Midbrain (tissue), 1 donor: Measurements from ENCODE around the gene CDCA4.
"Not testable (repeated sequence)": the region's sequence is repeated elsewhere in the genome, so short reads cannot be mapped to it uniquely, and the experiment has no call there.

Experiments used
- DNase-seq: peaks from one replicate; lab custom pipeline; 2025; lab: John Stamatoyannopoulos, UW

Gene CDCA4

DNA sequence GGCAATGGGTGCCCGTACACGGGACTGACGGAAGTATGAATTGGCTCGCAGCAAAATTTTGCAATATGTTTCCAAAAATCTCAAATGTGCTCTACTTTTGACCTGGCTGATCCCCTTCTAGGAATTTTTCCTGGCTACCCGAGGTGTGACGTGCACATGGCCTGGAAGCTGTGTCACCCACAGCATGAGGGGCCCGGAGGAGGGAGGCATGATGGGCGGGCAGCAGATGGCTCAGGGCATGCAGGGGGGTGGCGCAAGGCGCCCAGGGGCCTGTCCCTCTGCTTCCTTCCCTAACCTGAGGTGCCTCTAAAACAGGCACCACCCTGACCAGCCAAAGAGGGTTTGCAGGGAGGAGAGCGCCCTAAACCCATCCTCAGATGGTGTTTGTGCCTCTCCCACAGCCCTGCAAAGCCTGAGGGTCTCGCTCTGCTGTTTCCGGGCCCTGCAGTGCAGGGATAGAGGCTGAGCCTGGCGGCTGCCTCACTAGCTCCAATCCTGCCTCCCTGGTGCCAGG is 37.7 kb upstream of the CDCA4 start:
- no peak for DNase-seq

DNA sequence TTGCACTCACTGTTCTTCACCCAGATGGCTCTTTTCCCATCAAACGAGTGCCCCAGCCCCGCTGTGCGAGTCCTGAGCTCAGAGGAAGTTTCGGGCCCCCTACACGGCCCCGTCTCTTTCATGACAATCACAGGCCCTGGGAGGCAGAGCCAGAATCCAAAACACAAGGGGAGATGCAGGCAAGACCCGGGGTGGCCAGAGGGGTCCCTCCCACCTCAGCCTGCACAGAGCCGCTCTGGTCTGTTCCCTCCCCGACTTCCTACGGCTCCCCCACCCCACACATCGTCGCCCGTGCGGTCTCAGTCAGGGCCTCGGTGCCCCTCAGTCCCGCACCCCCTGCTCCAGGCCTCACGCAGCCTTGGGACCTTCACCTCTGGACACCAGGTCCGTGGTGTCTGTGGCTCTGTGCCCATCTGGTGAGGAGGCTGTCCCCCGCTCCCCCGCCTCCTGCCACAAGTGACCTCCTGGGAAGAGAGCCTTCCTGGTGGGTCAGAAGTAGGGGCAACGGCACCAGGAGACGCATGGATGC is 35.5 kb upstream of the CDCA4 start:
- no peak for DNase-seq

DNA sequence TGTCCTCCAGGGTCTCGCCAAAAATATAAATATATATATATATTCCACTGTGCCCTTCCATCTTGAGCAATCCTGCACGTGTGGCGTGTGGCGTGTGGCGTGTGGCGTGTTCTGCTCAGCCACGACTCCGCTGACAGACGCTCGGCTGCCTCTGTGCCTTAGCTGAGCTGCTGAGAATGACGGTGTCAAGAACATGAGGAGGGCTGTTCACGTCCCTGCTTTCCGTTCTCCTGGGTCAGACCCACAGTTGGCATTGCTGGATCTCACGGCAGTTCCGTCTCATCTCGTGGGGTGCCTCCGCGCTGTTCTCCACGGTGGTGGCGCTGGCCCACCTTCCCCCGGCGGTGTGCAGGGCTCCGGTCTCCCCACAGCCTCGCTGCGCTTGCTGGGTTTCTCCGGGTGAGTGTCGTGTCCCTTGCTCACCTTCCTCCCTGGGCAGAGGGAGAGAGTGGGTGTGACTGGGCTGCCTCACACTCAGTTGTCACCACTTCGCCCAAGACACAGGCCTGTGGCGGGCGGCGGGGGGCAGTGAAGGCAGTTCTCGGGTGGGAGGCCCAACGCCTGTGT is 34.9 kb upstream of the CDCA4 start:
- no peak for DNase-seq

DNA sequence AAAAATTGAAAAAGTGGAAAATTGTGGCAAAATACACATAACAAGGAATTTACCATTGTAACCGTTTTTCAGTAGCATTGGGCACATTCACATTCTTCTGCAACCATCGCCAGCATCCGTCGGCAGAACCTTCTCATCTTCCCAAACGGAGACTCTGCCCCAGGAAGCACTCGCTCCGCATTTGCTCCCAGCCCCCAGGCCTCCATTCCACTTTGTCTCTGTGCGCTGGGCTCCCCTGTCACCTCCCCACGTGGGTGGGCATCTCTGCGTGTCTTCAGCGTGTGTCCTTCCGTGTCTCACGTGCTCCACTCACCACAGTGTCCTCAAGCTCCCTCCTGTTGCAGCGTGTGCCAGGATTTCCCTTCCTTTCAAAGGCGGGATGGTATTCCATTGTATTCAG is 34.5 kb upstream of the CDCA4 start:
- no peak for DNase-seq

DNA sequence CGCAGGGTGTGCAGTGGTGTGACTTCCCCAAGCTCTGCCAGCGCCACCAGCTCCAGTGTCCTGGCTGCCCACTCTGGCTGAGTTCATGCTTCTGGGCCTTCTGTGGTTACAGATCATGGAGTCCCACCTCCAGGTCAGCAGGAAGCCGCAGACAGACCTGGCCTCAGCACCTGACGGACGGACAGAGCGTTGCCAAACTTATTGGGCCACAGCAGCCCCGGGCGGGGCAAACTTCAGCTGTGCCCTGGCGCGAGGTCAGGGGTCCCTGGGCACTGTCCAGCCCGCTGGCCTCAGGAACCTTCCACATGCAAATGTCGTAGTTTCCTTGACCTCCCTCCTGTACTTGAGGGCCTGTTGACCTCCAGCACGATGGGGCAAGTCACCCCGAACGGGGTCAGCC is 33.1 kb upstream of the CDCA4 start:
- no peak for DNase-seq

DNA sequence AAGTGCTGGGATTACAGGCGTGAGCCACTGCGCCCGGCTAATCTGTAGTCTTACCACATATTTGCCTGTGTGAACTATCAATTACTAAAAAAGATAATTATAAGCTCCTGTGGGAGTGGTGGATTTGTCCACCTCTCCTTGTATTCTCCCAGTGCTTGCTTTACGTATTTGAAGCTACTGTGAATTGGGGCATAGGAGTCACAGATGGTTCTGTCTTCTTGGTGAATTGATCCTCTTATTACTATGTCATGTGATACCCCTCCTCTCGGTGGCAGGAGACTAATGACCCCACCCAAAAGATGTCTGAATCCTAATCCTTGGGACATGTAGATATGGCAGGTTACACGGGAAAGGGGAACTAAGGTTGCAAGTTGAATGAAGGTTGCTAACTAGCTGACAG is 32.5 kb upstream of the CDCA4 start:
- no peak for DNase-seq

DNA sequence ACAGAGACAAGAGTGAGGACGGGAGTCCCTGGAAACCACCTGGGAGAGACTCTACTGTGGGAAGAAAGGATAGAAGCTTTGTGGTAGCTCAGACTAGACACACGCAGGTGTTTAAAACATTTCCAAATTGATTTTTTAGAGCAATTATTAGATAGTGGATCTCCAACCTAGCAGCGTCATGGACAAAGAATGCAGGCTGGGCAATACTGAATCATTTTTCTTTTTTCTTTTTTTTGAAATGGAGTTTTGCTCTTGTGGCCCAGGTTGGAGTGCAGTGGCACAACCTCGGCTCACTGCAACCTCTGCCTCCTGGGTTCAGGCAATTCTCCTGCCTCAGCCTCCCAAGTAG is 31.2 kb upstream of the CDCA4 start:
- no peak for DNase-seq

DNA sequence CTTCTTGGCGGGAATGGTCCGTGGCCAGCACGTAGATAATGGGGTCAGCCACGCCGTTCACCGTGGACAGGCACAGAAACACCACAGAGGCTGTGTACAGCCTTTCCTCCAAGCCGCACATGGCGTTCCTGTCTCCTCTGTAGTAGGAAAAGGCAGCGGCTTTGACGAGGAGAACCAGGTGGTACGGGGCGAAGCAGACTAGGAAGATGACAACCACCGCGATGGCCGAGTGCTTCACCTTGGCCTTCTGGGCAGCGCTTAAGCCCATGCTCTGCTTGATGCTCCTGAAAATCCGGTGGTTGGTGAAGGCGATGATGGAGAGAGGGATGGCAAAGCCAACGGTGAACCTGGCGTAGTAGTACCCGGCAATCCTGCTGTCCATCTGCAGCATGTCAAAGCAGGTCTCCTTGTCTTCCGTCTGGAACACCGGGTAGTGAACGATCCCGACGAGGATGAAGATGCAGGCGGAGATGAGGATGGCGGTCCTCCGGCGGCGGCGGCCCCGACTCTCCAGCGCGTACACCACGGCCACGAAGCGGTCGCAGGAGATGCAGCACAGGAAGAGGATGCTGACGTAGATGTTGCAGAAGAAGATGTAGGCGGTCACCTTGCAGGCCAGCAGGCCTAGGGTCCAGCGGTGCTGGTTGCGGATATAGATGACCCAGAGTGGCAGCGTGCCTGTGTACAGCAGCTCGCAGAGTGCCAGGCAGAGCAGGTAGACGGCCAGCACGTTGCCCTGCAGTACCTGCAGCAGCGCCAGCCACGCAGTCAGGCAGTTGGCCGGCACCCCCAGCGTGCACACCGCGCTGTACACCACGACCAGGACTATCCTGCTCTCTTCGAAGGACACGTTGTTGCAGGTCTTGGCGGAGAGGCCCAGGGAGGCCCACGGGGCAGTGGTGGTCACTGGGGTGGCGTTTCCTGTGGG is 30.6 kb upstream of the CDCA4 start:
- no peak for DNase-seq

DNA sequence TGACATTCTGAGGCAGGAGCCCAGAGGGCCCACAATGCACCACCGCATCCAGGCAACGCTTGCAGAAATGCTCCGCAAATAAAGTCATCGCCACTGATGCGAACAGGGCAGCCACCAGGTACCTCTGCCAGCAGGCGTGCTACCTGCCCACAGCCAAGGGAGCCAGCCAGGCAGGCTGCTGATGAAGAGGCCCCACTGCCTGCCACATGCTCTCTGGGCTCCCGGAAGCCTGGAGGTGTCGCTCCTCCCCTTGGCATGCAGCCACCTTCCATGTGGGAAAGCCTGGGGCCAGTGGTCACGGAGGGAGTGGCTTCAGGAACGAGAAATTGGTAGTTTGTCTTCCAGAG is 29.6 kb upstream of the CDCA4 start:
- no peak for DNase-seq

DNA sequence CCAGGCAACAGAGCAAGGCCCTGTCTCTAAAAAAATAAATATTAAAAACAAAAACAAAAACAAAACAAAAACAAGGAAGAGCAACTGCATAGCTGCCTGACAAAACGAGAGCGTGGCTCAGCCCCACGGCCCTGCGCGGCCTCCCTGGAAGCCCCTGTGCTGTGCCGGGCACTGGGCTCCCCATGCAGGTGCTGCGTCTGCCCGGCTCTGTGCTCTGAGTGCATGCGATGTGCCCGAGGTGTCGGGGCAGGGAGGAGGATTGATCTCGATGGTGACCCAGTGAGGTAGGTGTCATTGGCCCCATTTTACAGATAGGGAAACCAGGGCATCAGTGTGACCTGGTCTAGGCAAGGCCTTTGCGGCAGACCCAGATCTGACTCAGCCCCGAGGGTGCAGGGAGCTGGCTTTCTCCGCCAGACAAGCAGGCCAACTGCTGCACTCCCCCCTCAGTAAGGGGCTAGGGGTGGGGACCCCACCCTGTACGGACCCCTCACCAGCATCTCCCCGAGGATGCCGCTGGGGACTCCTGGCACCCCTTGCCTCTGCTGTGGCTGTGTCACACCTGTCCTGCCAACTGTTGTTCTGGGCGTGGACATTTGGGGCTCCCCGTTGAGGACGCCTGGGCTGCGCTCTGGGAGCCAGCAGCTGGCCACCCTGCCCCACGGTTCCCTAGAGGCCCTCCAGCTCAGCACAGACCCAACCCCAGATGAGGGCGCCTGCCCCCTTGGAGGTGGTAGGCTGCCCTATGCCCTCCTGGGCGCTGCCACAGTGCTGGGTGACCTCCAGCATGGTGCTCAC is 29.1 kb upstream of the CDCA4 start:
- no peak for DNase-seq

DNA sequence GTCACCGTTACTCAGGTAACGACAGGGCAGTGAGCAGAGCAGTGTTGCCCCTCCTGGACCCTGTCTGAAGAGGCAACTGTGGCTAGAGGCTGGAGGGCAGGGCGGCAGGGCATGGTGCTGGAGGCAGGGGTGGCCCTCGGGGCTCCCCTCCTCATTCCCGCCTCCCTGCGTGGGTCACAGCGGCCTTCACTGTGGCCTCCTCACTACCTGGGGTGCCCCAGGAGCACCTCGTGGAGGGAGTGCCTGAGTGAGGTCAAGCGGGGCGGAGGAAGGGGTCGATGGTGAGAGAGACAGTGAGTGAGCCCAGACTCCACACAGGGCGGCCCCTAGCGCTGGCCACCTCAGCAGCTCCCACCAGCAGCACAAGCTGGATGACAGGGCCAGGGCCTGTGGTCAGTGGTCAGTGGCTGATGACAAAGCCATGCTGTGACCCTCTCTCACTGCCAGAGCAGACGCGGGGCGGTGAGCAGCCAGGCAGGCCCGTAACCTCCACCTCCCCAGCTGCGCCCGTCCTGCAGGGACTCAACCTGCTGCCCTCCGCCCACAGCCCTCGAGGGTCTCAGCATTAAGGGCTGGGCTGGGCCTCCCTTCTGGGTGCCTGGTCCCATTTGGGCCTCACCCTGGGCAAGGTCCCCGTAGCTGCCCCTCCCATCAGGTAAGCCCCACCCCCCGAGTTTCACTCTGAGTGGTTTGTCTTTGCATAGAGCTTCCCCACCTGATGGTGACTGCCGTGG is 26.6 kb upstream of the CDCA4 start:
- no peak for DNase-seq

DNA sequence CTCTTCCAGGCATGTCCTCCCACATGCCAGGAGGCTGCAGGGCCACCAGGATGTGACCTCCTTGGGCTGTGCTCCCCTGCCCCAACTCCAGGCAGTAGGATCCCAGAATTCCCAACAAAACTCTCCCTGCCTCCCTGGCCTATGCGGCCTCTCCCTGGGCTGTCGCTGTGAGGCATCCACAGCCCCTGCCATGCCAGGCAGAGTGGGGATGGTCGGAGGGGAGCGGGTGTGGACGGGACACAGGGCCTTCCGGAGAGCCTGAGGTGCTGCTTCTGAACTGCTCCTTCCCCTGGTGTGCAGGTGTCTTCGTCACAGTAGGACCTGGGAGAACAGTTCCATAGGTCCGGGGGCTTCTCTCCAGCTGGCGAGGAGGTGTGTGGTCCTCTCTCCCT is 26.0 kb upstream of the CDCA4 start:
- no peak for DNase-seq

DNA sequence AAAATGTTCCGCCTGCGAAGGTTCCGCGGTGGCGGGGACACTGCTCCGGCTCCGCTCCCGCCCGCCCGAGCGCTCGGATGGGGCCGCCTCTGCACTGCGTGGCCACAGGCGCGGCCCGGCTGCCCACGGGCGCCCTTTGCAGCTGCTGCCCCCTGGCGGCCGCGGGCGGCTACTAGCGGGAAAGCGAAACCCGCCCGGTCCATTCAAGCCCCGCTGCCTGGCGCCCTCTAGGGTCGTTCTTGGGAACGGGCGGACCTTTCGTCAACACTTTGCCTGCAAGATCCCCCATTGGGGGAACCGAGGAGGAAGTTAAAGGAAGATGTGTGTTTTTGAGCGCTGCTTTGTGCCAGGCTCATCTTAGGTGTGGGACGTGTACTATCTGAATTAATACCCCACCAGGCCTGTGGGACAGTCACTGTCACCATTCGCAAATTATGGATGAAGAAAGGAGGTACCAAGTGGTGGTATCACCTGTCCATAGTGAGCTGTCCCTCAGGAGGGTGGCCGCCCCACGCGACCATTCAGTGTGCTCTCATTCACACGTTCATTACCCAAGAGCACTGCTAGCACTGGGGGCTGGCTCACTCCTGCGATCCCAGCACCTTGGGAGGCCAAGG is 24.9 kb upstream of the CDCA4 start:
- peak; percentile 69 for DNase-seq

DNA sequence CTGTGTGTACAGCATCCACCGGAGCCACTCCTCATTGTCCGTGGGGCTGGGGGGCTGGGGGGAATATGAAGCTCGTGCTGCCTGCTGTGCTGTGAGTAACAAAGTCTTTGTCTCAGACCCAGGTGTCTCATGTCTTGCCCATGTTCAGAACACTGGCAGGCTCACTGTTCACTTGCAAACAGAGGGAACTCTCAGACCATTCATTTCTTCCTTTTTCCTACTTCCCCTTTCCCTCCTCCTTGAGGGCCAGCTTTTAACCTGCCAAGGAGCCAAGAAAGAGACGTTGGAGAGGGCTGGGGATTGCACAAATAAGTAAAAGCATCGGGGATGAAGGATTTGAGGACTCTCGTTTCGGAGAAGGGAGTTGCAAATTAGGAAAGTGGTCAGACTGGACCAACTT is 22.8 kb upstream of the CDCA4 start:
- no peak for DNase-seq

DNA sequence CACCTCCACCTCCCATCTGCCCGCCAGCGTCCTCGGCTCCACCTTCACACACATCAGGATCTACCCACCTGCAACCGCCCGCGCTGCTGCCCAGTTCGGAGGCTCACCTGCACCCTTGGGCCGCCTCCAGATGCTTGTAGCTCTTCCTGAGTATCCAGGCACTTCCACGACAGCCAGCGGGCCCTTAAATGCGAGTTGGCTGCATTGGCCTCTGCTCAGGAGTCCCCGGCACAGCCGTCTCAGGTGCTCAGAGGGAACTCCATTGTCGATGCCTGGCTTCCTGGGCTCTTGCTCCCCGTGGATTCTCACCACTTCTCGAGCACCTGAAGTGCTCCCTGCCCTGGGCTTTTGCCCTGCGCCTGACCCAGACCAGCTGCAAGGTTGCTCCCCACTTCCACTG is 21.9 kb upstream of the CDCA4 start:
- no peak for DNase-seq

DNA sequence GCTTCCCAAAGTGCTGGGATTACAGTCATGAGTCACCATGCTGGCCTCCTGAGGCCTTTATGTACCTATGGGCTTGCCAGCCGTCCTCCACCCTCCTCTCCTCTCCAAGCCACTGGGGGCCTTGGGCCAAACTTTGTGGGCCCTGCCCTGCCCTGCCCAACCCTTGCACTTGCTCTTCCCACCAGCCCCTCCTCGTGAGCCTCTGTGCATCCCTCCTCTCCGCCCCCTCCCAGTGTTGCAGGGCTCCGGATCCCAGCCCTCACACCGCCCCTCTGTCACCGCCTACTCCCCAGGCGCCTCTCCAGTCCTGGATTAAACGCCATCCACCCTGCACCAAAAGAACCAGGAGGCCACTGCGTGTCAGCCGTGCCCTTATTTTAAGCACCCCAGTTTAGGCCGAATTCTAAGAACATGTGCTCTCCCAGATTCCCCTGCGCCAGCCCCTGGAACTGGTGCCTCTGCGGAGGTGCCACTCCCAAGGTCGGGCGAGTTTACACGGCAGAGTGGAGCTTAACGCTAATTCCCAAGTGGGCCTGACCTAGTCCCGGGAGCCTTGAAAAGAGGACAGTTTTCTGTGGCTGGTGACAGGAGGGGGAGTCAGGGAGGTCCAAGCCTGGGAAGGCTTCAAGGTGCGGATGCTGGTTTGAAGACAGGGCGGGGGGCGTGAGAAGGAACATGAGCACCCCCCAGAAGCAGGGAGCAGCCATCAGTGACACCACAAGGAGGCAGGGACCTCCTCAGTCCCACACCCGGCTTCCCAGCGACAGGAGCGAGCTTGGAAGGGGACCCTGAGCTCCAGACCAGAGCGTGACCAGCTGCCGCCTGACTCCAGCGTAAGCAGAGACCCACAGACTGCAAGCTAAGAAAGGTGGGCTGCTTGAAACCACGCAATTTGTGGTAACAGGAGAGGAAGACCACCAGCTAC is 21.2 kb upstream of the CDCA4 start:
- DNase-seq: no peak

DNA sequence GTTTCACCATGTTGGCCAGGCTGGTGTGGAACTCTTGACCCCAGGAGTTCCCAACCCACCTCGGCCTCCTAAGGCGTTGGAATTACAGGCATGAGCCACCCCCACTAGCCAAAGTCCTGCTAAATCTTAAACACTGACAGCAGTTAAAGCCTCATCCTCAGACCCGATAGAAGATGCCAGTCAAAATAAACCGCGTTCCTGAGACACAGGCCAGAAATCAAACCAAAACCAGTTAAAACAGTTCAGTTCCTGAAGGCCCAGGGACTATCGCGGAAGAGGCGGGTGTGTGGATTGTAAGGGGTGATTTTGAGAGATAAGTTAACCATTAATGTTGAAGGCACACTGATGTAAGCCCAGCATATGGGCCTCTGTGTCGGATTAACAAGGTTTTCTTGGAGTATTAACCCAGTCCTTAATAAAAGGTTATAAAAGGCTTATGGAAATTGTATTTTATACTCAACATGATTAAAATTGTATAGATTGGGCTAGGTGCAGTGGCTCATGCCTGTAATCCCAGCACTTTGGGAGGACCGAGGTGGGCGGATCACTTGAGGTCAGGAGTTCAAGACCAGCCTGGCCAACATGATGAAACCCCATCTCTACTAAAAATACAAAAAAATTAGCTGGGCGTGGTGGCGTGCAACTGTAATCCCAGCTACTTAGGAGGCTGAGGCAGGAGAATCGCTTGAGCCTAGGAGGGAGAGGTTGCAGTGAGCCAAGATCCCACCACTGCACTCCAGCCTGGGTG is 18.7 kb upstream of the CDCA4 start:
- no peak for DNase-seq

DNA sequence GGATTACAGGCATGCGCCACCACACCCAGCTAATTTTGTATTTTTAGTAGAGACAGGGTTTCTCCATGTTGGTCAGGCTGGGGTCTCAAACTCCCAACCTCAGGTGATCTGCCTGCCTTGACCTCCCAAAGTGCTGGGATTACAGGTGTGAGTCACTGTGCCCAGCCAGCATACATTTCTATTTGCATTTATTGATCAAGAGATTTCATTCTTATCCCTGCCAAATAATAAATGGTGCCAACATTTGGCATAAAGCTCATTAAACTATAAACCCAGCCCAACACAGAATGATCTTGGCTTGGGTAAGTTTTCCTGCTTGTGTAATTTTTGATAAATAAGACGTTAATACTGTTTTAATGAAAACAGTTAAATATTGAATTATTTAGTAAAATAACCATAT is 14.7 kb upstream of the CDCA4 start:
- DNase-seq: not testable (repeated sequence)

DNA sequence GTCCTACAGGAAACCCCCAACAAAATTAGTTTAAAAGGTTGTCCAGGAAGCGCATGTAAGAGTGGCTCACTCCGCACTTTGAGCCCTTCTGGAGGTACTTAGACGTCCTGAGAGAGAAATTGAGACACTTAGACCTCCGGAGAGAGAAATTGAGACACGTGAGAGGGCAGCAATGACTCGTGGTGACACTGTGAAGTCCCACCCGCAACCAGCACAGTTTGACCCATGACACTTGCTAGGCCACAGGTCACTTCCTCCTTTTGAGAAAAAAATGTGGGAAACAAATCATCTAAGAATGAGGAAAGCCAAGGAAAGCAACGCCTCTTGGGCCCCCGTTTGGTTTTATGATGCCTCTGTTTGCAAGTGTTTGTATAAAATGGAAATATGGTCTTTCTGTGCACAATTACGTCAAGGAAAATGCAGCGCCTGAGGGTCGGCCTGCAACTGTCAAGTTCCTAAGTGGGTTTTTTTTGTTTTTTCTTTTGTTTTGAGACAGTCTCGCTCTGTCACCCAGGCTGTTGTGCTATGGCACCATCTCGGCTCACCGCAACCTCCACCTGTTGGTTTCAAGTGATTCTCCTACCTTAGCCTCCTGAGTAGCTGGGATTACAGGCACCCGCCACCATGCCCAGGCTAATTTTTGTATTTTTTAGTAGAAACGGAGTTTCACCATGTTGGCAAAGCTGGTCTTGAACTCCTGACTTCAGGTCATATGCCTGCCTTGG is 13.6 kb upstream of the CDCA4 start:
- DNase-seq: no peak
